NCI-H510A treated with DMSO at 0.1 percent for 48 hours (cell line): ENCODE data around the gene GIT1.
"Not testable (repeated sequence)": the region's sequence is repeated elsewhere in the genome, so short reads cannot be mapped to it uniquely, and the experiment has no call there.

Experiments used
- DNase-seq: peaks from one replicate; lab custom pipeline; 2025; lab: John Stamatoyannopoulos, UW

Gene GIT1

DNA sequence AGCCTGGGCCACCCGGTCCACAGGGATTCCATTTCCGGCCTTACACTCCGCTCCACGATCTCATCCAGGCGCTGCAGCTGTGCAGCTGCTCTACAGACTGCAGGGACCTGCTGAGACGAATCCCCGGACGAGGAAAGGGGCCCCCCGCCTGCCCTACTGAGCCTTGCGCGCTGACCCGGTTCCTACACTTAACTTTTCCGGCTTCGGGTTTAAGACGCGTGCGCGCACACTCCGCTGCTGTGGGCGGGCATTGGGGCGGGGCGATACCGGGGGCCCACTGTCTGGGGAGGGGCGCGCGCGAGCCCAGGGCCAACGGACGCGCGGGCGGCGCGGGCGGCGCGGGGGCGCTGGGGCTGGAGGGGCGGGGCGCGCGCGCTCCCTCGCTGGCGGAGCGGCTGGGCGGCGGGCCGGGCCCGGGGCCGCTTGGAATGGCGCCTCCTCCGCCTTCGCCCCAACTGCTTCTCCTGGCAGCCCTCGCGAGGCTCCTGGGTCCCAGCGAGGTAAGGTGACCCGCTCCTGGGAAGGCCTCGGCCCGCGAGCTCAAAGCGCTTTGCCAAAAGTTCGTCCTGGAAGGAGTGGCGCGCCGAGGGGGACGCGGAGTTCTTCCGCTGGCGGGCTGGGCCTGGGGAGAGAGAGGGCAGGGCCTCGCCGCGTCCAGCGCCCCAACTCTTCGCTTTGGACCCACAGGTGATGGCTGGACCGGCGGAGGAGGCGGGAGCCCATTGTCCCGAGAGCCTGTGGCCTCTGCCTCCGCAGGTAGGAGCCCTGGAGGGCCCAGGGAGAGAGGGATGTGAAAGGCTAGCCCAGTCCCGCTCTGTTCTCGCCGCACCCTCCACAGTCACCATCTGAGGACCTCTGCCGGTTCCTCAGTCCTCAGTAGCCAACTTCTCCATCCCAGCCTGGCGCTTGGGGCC, 20.9 kb downstream of the GIT1 start, which contains the start of gene TP53I13:
Gene TP53I13 (plus strand): TSS at position 371 of the 914 bp plus-strand sequence. CDS start 58 bp downstream, at position 429.
- peak; percentile 72 for DNase-seq

DNA sequence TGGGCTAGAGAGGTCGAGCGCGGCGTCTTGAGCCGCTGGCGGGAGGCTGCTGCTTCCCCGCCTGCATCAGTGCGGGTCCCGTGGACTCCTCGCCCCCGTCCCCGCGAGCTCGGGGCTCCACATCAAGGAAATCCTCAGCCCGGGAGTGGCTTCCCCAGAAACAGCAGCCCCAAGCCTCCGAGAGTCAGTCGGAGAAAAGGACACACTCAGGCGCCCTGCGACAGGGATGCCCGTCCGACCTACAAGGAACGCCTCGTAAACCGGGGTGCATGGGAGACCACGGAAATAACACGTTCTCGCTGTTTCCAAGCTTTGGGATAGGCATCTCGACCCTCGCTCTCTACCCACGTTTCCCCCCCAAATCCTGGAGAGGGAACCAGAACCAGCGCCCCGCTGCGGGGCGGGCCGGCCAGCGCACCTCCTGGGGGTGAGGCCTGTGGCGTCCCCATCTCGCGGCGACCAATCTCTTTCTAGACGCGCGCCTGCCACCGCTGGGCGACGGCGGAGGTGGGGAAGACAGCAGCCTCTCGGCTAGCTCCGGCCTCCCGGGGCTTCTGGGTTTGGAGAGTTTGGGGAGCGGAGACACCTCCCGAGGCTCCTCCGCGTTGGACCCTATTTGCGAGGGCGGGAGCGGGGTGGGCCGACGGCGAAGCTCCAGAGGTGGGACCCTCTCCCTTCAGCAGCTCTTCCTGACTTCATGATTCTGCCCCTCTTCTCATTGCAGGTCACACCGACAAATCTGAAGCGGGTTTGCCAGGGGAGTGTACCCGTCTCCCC, 21.7 kb downstream of the GIT1 start:
- DNase-seq = peak; percentile 61

DNA sequence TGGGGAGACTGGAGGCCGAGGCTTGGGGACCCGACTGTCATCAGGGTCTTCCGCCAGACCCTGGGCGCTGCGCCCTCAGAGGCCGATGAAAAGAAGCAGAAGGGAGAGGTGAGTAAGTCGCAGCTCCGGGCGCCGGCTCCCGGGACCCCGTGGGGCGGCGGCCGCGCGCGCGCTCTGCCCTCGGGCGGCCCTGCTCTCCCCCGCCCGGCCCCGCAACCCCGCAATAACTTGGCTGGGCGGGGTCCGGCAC, 22.2 kb downstream of the GIT1 start:
- no peak for DNase-seq

DNA sequence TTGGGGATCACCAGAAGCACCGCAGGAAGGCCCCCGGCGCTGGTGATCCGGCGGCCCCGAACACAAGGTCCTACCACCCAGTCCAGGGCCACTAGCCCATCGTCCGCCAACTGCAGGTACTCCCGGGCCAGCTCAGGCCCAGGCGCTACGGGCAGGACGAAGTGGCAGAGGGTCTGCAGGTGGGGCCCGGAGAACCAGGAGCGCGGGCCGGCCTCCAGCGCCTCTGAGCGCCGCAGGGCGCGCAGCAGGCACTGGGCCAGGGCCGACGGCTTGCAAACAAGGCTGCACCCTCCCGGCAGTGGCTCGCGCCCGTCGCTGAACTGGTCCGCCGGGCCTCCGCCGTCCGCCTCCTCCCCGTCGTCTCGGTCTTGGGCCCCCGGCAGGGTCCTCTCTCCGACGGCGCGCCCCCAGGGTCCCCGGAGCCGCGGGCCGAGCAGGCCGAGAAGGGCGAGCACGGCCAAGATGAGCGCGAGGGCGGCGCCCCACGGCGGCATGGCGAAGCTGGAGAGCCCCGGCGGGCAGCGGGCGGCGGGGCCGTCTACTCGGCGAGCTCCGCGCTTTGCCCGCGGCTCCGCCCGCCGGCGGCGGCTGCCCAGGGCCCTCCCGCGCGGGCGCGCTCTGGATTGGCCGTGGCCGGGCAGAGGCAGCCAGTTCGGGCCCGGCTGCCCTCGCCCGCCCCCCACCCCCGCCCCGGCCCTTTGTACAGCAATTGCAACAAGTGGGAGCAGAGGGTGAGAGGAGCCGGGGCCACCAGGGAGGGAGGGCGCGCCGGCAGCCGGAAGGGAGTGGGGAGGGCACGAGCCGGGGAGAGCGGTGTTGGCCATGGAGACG, 22.8 kb downstream of the GIT1 start, which contains the start of gene ABHD15:
Gene ABHD15 (minus strand): TSS at position 565 of the 831 bp plus-strand sequence. CDS start 71 bp downstream, at position 494.
- peak; percentile 70 for DNase-seq

DNA sequence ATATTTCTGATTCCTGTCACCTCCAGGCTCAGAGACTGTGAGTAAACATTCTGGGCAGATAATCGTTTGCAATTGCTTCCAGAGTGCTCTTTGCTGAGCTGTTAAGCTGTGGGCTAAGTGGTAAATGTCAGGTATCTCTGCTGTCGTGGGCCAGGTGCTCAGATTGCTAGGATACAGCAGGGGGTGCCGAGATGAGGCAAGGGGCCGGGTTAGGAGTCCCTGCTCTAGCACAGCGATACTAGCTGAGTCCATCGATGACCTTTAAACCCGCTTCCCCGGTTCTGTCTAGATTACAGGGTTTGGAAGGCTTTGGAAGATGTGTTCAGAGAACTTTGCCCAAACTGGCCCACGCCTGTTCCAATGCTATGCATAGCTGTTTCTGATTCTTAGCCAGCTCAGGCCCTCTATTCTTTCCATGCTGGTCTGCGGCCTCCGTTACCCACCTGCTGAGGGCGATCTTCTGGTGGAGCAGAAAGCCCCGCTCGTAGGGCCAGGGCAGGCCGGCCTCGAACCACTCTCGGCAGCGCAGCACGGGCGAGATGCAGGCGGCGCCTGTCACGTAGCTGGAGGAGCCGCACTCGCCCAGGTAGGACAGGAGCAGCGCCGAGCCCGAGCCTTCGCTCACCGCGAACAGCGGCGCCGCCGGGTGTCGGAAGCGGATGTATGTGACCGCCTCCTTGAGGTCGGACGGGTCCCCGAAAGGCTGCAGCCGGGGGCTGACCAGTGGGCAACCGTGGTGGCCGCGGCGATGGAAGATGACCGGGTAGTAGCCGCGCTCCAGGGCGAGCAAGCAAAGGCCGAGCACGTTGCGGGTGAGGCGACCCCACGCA, 23.6 kb downstream of the GIT1 start:
- DNase-seq = peak; percentile 84

DNA sequence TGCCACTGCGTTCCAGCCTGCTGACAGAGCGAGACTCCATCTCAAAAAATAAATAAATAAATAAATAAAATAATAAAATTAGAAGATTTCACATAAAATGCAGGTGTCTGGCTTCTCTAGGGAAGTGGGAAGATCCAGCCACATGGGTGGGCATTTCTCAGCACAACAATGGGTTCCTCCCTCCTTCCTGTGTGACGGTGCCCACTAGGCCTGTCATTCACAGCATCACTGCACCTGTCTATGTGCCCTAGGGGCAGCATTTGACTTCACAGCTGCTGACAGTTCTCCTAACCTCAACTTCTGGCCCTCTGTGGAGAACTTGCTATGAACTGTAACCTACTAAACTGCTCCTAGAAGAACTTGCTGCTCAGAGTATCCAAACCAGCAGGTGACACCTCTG, 25.6 kb downstream of the GIT1 start:
- DNase-seq = no peak

DNA sequence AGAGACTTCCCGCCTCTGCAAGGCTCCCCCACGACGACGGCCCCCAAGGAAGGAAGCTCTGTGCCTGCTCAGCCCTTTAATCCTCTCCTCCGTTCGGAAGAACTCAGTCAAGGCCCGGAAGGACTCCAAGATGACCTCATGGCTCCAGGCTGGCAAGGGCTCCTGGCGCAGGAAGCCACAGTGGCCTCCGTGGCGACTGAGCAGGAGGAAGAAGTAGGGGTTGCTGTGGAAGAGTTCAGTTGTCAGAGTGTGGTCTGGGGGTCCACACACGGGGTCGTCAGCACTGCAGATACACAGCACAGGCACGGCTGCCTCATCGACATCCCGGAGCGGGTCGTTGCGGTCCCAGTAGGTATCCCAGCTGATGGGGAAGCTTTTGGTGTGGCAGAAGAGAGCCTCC, 26.8 kb downstream of the GIT1 start:
- no peak for DNase-seq

DNA sequence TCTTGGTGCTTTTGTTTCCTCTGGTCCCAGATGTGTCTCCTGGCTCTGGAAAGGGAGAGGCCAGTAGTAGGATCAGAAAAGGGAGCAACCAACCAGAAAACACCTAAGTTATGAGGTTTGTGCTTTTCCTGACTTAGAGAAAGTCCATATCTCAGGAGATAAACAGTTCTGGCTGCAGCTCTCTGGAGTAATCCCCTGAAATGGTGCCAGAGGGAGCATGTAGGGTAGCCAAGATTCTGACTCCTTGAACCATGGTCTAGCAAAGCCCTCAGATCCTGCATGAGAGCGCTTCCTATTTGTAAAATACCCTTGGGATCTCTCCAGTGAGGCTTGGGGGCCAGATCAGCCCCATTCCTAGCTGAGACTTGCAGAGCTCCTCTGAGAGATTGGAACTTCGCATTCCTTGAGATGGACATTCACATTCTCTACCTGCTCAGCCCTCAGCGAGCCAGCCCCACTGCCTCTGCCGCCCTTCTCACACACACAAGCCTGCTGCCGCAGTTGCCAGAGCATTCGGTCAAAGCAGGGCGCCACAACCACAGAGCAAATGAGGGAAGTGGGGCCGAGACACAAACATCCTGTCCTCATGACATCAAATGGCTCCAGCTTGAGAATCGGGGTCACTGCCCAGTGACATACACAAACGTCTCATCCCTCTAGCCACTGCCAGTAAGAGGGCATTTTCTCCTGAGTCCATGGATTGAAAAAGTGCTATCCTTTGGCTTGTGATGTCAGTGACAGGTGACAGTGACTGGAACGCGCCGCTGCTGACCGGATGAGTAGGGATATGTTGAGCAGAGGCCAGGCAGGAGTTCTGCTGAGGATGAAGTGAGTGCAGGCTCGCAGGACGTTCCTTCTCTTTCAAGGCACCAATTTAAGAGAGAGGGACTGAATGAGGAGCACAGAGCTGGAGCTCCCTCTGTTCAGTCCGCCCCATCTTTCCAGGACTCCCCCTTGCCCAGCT, 27.6 kb downstream of the GIT1 start:
- DNase-seq = no peak

DNA sequence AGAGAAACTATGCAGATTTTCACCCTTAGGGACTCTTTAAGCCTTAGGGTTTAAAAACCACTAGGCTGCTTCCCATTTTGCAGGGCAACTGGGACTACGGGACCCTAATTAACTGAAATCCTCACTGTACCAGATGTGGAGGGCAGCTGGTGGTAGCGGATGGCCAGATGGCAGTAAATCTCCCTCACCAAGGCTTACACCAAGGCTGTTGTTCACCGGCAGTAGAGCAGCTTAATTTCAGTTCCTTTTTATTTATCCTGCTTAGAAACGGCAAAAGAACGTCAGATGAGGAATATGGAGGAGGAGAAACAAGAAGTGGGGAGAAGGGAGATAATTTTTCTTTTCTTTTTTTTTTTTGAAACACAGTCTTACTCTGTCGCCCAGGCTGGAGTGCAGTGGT, 29.1 kb downstream of the GIT1 start:
- no peak for DNase-seq

DNA sequence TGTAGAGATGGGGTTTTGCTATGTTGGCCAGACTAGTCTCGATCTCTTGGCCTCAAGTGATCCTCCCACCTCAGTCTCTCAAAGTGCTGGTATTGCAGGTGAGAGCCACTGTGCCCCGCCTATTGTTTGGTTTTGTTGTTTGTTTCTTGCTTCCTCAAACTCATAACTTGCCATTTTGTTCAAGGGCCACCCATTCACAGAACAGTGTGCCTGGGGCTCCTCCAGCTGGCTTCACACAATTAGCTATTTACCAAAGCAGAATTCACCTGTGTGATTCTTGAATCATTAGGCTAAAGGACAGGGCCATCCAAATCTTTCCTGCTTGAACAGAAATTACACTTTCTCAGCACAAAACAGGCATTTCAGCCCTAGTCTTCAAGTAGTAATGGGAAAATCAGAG, 29.8 kb downstream of the GIT1 start:
- DNase-seq = no peak

DNA sequence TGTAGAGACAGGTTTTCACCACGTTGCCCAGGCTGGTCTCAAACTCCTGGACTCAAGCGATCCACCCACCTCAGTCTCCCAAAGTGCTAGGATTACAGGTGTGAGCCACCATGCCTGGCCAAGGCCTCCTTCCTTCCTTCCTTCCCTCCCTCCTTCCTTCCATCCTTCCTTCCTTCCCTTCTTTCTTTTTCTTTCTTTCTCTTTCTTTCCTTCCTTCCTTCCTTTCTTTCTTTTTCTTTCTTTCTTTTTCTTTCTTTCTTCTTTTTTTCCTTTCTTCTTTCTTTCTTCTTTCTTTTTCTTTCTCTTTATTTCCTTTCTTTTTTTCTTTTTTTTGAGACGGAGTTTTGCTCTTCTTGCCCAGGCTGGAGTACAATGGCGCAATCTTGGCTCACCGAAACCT, 31.3 kb downstream of the GIT1 start:
- DNase-seq = not testable (repeated sequence)

DNA sequence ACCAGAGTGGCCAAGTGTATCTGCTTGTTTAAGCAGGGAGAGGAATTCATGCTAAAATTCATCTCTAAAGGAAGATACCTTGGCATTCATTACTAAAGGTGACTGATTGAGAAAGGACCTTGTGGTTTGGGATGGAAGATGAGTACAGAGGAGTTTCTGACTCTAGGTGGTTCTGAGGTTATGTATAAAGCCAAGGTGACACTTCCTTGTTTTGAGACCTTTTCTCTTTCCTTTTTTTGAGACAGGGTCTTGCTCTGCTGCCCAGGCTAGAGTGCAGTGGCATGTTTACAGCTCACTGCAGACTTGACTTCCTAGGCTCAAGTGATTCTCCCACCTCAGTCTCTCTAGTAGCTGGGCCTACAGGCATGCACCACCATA, 31.7 kb downstream of the GIT1 start:
- DNase-seq = no peak

DNA sequence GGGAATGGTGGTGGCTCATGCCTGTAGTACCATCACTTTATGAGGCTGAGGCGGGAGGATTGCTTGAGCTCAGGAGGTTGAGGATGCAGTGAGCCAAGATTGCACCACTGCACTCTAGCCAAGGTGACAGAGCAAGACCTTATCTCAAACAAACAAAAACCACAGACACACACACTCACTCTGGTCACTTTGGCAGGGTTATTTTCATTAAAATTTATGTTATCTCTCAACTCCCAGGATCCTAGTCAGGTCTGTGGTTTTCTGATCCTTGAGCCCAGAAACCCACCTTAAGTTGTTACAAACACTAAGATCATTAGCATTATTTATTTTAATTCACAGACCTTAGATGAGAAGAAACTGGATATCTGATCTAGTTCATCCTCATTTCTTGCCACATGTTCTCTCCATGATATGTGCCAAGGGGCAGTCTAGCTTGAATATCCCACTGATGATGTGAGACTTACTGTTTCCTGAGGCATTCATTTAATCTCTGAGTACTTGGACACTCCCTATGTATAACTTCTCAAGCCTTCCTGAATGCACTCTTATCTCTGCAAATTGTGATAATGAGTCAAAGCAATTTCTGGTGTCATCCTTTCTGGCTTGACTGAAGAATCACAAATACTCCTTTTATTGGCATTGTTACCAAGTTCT, 32.2 kb downstream of the GIT1 start:
- DNase-seq = no peak

DNA sequence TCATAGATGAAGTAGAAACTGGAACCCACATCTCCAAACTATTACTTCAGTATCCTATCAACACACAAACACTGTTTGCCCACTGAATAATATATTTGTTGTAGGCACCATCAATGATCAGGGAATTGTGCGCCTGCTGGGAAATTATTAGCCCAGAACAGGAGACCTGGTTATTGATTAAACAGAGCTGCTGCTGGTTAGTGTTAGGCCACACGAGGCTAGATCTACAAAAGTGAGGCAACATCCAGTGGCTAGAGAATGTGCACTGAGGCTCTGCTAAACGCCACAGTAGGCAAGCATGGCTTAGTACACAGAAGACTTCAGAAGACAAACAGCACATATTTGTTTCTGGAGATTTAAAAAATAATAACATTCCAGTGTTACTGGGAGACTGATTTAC, 33.6 kb downstream of the GIT1 start:
- DNase-seq = no peak

DNA sequence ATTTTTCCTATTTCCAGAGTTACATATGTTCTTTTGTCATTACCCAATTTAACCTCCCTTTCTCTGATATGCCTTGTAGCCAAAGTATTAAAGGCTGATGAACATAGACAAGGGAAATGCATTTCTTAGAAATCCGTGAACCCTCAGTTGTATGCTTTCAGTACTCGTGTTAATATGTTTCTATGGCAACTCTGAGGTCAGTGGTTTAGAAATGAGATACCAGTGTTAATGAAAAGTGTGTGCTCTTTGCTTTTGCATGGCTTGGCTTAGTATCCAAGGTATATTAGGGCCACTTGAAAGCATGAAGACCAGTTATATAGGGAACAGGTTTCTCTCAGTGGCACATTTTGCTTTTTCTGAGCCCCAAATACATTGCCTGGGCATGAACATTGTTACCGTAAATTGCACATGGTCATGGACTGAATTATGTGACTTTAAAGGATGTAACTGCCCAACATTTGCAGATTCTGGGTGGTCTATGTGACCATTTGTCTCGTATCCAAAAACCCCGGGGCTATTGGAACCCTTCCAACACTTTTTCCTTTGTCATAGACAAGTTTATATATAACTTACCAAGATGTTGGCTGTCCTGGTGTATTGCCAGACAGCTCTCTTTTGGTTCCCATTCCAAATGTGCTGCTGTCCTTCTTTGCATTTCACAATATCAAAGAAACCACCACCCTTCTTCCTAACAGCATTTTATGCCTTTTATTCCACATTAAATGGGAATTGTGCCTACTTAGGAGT, 40.1 kb downstream of the GIT1 start:
- DNase-seq = no peak

DNA sequence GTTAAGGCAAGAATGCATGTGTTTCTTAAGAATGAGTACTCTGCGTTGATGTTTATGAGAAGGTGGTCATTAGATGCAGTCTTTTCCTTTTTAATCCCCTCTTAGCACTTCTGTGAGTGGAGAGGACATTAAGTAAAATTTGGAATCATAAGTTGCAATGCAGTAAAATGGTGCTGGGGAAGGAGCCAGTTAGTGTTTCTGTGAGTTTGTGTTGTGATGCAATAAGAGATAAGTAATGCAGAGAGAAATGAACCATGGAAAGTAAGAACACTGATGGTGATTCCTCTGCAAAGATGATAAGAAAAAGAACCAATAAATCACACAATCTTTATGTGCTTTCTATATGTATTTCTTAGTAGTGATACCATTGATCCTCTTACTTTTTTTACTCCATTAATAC, 42.6 kb downstream of the GIT1 start:
- no peak for DNase-seq

DNA sequence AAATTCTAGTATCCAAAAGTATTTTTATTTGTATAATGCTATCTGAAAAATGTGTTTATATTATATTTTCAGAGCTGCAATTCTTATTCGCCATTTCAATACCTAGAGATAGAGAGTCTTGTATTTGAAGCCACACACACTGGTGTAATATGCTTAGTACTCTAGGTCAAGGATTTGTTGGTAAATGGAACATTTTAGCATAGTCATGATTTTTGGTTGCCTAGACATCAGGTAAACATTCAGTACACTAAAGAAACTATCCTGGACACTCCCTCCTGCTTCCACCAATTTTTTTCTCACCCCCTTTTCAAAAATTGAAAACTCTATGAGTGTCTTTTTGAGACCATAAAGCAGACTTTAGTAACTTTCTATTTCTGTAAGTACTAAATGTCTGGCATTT, 43.4 kb downstream of the GIT1 start:
- no peak for DNase-seq

DNA sequence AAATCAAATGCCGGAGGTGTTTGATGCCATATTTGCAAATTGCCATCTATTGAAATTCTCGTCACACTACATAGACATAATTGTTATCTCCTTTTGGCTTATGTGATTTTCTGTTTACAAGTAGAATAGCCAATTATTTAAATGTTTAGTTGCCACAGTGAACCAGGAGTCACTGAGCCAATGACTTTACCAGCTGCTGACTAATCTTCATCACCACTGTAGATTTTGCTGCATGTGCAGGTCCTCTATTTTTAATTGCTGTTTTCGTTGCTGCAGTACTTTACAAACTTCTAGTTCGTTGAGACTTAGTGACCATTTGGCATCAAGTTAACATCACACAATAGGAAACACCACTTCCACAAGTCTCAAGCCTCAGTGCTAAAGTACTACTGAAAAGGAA, 45.4 kb downstream of the GIT1 start:
- no peak for DNase-seq

DNA sequence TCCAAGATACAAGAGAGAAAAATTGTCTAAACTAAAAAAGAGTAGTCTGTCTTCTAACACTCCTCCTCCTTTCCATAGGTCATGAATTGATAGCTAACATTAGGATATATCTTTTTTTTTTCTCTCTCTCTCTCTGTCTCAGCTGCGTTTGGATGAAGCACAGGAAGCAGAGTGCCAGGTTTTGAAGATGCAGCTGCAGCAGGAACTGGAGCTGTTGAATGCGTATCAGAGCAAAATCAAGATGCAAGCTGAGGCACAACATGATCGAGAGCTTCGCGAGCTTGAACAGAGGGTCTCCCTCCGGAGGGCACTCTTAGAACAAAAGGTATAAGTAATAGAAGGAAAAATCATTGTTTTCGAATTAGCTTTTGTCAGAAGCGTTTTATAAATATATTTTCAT, 55.5 kb downstream of the GIT1 start:
- DNase-seq = no peak
